ENCODE data around the gene PDCL2.
"Not testable (repeated sequence)": the region's sequence is repeated elsewhere in the genome, so short reads cannot be mapped to it uniquely, and the experiment has no call there.

DNA sequence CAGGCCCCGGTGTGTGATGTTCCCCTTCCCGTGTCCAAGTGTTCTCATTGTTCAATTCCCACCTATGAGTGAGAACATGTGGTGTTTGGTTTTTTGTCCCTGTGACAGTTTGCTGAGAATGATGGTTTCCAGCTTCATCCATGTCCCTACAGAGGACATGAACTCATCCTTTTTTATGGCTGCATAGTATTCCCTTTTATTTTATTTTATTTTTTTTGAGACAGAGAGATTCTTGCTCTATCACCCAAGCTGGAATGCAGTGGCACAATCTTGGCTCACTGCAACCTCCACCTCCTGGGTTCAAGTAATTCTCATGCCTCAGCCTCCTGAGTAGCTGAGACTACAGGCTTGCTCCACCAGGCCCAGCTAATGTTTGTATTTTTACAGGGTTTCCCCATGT, 9.3 kb downstream of the PDCL2 start:
- TF ChIP-seq SP1 (IDR thresholded peaks at IDR 0.05); FOXA1 (IDR thresholded peaks at IDR 0.05); FOXK2 (IDR thresholded peaks at IDR 0.05); L3MBTL2 (conservative IDR thresholded peaks at IDR 0.05); ARNT (IDR thresholded peaks at IDR 0.05); ELF4 (IDR thresholded peaks at IDR 0.05); FOXM1 (IDR thresholded peaks at IDR 0.05; ENCODE audit: borderline replicate concordance); TARDBP (IDR thresholded peaks at IDR 0.05); HDGF (IDR thresholded peaks at IDR 0.05; ENCODE audit: borderline replicate concordance): not testable (repeated sequence)
